HepG2 (cell line): ENCODE data around the gene POLR1H. TPM values are rescaled to one million over a fixed set of nuclear protein-coding genes. Genes with fewer than 3 reads are reported as not detected.
A peak's percentile ranks its signal among the peaks of the same experiment; 100 is the strongest.

Experiments
- CEBPB ChIP-seq: IDR thresholded peaks from 2 replicates; pipeline ENCODE4 v1.6.1; 2011; ENCODE audit warnings: low read depth, low read length, improper control_type of control experiment, borderline replicate concordance
- EP300 ChIP-seq, 3 experiments: sonication (generic) in 1 of 3; formaldehyde crosslinking in 1 of 3; IDR thresholded peaks; 2 replicates each; pipeline versions ENCODE4 v1.5.1 to v1.6.1; 2011 to 2020; ENCODE audit warnings: low read depth in 2 of 3, low read length in 2 of 3, borderline replicate concordance in 1 of 3, improper control_type of control experiment in 1 of 3, mild to moderate bottlenecking in 1 of 3, missing genetic modification reagents in 1 of 3, moderate library complexity in 1 of 3
- ISL2 ChIP-seq: sonication (generic); formaldehyde crosslinking; IDR thresholded peaks from 2 replicates; pipeline ENCODE4 v1.5.0; 2020; ENCODE audit warnings: missing genetic modification reagents
- PHF5A ChIP-seq: IDR thresholded peaks from one replicate; pipeline ENCODE4 v1.6.1; 2018; ENCODE audit warnings: low read depth, missing genetic modification reagents; ENCODE audit not compliant: unreplicated experiment
- POGZ ChIP-seq: sonication (generic); formaldehyde crosslinking; IDR thresholded peaks from 2 replicates; pipeline ENCODE4 v1.4.0; 2020; ENCODE audit warnings: mild to moderate bottlenecking, missing genetic modification reagents
- REL ChIP-seq: sonication (generic); formaldehyde crosslinking; conservative IDR thresholded peaks from 2 replicates; pipeline ENCODE4 v1.8.0; 2022; ENCODE audit warnings: mild to moderate bottlenecking, missing genetic modification reagents, moderate library complexity
- RFX5 ChIP-seq: IDR thresholded peaks from 2 replicates; pipeline ENCODE4 v1.6.1; 2011; ENCODE audit warnings: low read depth, low read length, improper control_type of control experiment
- RNF2 ChIP-seq: fragments of 450-650 bp; conservative IDR thresholded peaks from 2 replicates; pipeline ENCODE4 v1.6.1; 2016; ENCODE audit warnings: low read depth
- SALL2 ChIP-seq: sonication (generic); formaldehyde crosslinking; IDR thresholded peaks from 2 replicates; pipeline ENCODE4 v1.8.1; 2023; ENCODE audit warnings: mild to moderate bottlenecking, missing genetic modification reagents, inconsistent platforms
- SNAI1 ChIP-seq: sonication (generic); formaldehyde crosslinking; IDR thresholded peaks from 2 replicates; pipeline ENCODE4 v1.5.0; 2020; ENCODE audit warnings: mild to moderate bottlenecking, missing genetic modification reagents, borderline replicate concordance
- YY1 ChIP-seq: IDR thresholded peaks from 2 replicates; pipeline ENCODE4 v1.6.1; 2011; ENCODE audit warnings: low read length, low read depth, moderate library complexity, mild to moderate bottlenecking; ENCODE audit not compliant: insufficient read depth, insufficient replicate concordance
- ZBTB2 ChIP-seq: sonication (generic); formaldehyde crosslinking; IDR thresholded peaks from 2 replicates; pipeline ENCODE4 v1.8.0; 2022; ENCODE audit warnings: low read depth, missing genetic modification reagents
- ZEB1 ChIP-seq: IDR thresholded peaks from 2 replicates; pipeline ENCODE4 v1.6.1; 2012; ENCODE audit warnings: mild to moderate bottlenecking, low read depth, inconsistent platforms; ENCODE audit not compliant: insufficient replicate concordance
- ZKSCAN8 ChIP-seq: IDR thresholded peaks from 2 replicates; pipeline ENCODE4 v1.6.1; 2016; ENCODE audit warnings: borderline replicate concordance, missing genetic modification reagents, missing compliant biosample characterization
- ZMAT5 ChIP-seq: sonication (generic); formaldehyde crosslinking; IDR thresholded peaks from 2 replicates; pipeline ENCODE4 v1.5.0; 2020; ENCODE audit warnings: mild to moderate bottlenecking, low read depth, missing genetic modification reagents, borderline replicate concordance
- ZNF24 ChIP-seq: fragments of 450-650 bp; IDR thresholded peaks from 2 replicates; pipeline ENCODE4 v1.6.1; 2017; ENCODE audit warnings: antibody characterized with exemption, mild to moderate bottlenecking
- ZNF253 ChIP-seq: sonication (generic); formaldehyde crosslinking; IDR thresholded peaks from 2 replicates; pipeline ENCODE4 v1.8.0; 2022; ENCODE audit warnings: mild to moderate bottlenecking, missing genetic modification reagents, borderline replicate concordance
- ZNF275 ChIP-seq: sonication (generic); formaldehyde crosslinking; IDR thresholded peaks from 2 replicates; pipeline ENCODE4 v1.8.0; 2022; ENCODE audit warnings: missing genetic modification reagents, mild to moderate bottlenecking, inconsistent platforms, borderline replicate concordance
- ZNF34 ChIP-seq: sonication (generic); formaldehyde crosslinking; IDR thresholded peaks from 2 replicates; pipeline ENCODE4 v1.4.0; 2020; ENCODE audit warnings: mild to moderate bottlenecking, missing genetic modification reagents, borderline replicate concordance
- ZNF44 ChIP-seq: sonication (generic); formaldehyde crosslinking; IDR thresholded peaks from 2 replicates; pipeline ENCODE4 v1.5.1; 2020; ENCODE audit warnings: mild to moderate bottlenecking, missing genetic modification reagents
- ZNF501 ChIP-seq: sonication (generic); formaldehyde crosslinking; IDR thresholded peaks from 2 replicates; pipeline ENCODE4 v1.5.1; 2020; ENCODE audit warnings: mild to moderate bottlenecking, moderate library complexity, missing genetic modification reagents
- ZNF512 ChIP-seq: sonication (generic); formaldehyde crosslinking; IDR thresholded peaks from 2 replicates; pipeline ENCODE4 v1.4.0; 2020; ENCODE audit warnings: mild to moderate bottlenecking, missing genetic modification reagents
- ZNF556 ChIP-seq: sonication (generic); formaldehyde crosslinking; IDR thresholded peaks from 2 replicates; pipeline ENCODE4 v1.4.0; 2020; ENCODE audit warnings: mild to moderate bottlenecking, missing genetic modification reagents, borderline replicate concordance
- ZNF562 ChIP-seq: sonication (generic); formaldehyde crosslinking; IDR thresholded peaks from 2 replicates; pipeline ENCODE4 v1.8.0; 2022; ENCODE audit warnings: missing genetic modification reagents, borderline replicate concordance
- polyA plus RNA-seq, 8 experiments: library from polyadenylated mRNA; depleted of rRNA in 3 of 8; stranded (reverse) in 7 of 8; unstranded in 1 of 8; fragments of >200 nt; fragmentation: Illumina TruSeq in 4 of 8; extraction: Trizol in 4 of 8; gene quantifications; 2 replicates each; pipeline versions ENCODE4 v1.2.1 to v1.2.3, GENCODE V29; 2011 to 2016; ENCODE audit warnings: low read depth in 4 of 8, missing spikeins in 1 of 8, mixed read lengths in 1 of 8; ENCODE audit not compliant: insufficient read depth in 1 of 8
- total RNA-seq, 5 experiments: library from RNA; depleted of rRNA; stranded (reverse); fragments of >200 nt; fragmentation: Illumina TruSeq; extraction: Trizol; gene quantifications; 2 replicates each; pipeline ENCODE4 v1.2.3, GENCODE V29; 2016; ENCODE audit warnings: low read depth in 1 of 5

POLR1H gene
- total and polyA plus RNA-seq, 2 of the 13 experiments (the other 11 are each of a cell fraction or from before 2014, with no cell fraction given), result 61.4 to 79.8 TPM

GRCh38 chr6:30061092-30061857 lies at the start of gene POLR1H (continued):
- TF ChIP-seq RFX5 (peak; percentile 90), ZNF253 (CRISPR knock-in tag) (no peak), CEBPB (peak; percentile 13; the same call in 1 of the 2 replicates), ZKSCAN8 (CRISPR knock-in tag) (peak; percentile 91; the same call in 1 of the 2 replicates), ZNF34 (CRISPR knock-in tag) (0 out of 2 replicates have a peak, but pooled peaks have one; percentile 81), ZEB1 (peak; percentile 36), ZNF562 (CRISPR knock-in tag) (no peak), SALL2 (CRISPR knock-in tag) (peak; percentile 84), ZNF44 (peak; percentile 85; the same call in 1 of the 2 replicates), ZNF556 (CRISPR knock-in tag) (peak; percentile 67), PHF5A (CRISPR knock-in tag) (peak; percentile 74), ZNF24 (no peak), EP300 (IDR thresholded peaks at IDR 0.05; ENCODE audit: low read depth in 2 of 2, low read length in 2 of 2) (peak; percentile 34 to 59; a peak in 3 of 4 replicates), EP300 (CRISPR knock-in tag; IDR thresholded peaks at IDR 0.05; ENCODE audit: borderline replicate concordance) (peak; percentile 34; the same call in 1 of the 2 replicates), ISL2 (CRISPR knock-in tag) (peak; percentile 88), RNF2 (no peak), POGZ (CRISPR knock-in tag) (peak; percentile 87), ZNF275 (CRISPR knock-in tag) (peak; percentile 78; the same call in 1 of the 2 replicates), SNAI1 (CRISPR knock-in tag) (peak; percentile 93; the same call in 1 of the 2 replicates), ZMAT5 (CRISPR knock-in tag) (no peak), YY1 (peak; percentile 87), ZNF512 (CRISPR knock-in tag) (no peak), REL (CRISPR knock-in tag) (no peak), ZNF501 (peak; percentile 99), ZBTB2 (CRISPR knock-in tag) (no peak; the same call in 1 of the 2 replicates)
